HepG2 (cell line): ENCODE data around the gene PFKFB2. TPM values are rescaled to one million over a fixed set of nuclear protein-coding genes. Genes with fewer than 3 reads are reported as not detected.

Experiments
- ATF2 ChIP-seq: sonication (generic); formaldehyde crosslinking; IDR thresholded peaks from 2 replicates; pipeline ENCODE4 v1.4.0; 2020; ENCODE audit warnings: missing genetic modification reagents
- CSRNP2 ChIP-seq: sonication (generic); formaldehyde crosslinking; conservative IDR thresholded peaks from 2 replicates; pipeline ENCODE4 v1.8.0; 2022; ENCODE audit warnings: low read depth, missing genetic modification reagents
- DMTF1 ChIP-seq: sonication (generic); formaldehyde crosslinking; IDR thresholded peaks from 2 replicates; pipeline ENCODE4 v1.4.0; 2020; ENCODE audit warnings: mild to moderate bottlenecking, missing genetic modification reagents
- GRHL1 ChIP-seq: sonication (generic); formaldehyde crosslinking; conservative IDR thresholded peaks from 2 replicates; pipeline ENCODE4 v1.8.0; 2022; ENCODE audit warnings: missing genetic modification reagents
- HCFC1 ChIP-seq: fragments of 150-350 bp; IDR thresholded peaks from 2 replicates; pipeline ENCODE4 v1.6.1; 2014; ENCODE audit warnings: low read depth, low read length
- LBX2 ChIP-seq: sonication (generic); formaldehyde crosslinking; IDR thresholded peaks from 2 replicates; pipeline ENCODE4 v1.5.0; 2020; ENCODE audit warnings: missing genetic modification reagents, mild to moderate bottlenecking, borderline replicate concordance
- NFE2L1 ChIP-seq: sonication (generic); formaldehyde crosslinking; IDR thresholded peaks from 2 replicates; pipeline ENCODE4 v1.4.0; 2020; ENCODE audit warnings: missing genetic modification reagents, mild to moderate bottlenecking, borderline replicate concordance
- PRDM15 ChIP-seq: sonication (generic); formaldehyde crosslinking; IDR thresholded peaks from 2 replicates; pipeline ENCODE4 v1.4.0; 2020; ENCODE audit warnings: missing genetic modification reagents
- RARA ChIP-seq: IDR thresholded peaks from 2 replicates; pipeline ENCODE4 v1.6.1; 2016; ENCODE audit warnings: missing genetic modification reagents, missing compliant biosample characterization
- SRF ChIP-seq: IDR thresholded peaks from 2 replicates; pipeline ENCODE4 v1.6.1; 2011; ENCODE audit warnings: mild to moderate bottlenecking, low read depth, low read length, moderate library complexity
- TEF ChIP-seq: sonication (generic); formaldehyde crosslinking; IDR thresholded peaks from 2 replicates; pipeline ENCODE4 v1.5.0; 2020; ENCODE audit warnings: missing genetic modification reagents
- ZNF660 ChIP-seq: sonication (generic); formaldehyde crosslinking; IDR thresholded peaks from 2 replicates; pipeline ENCODE4 v1.5.1; 2020; ENCODE audit warnings: mild to moderate bottlenecking, low read depth, missing genetic modification reagents, borderline replicate concordance
- ZNF674 ChIP-seq: sonication (generic); formaldehyde crosslinking; IDR thresholded peaks from 2 replicates; pipeline ENCODE4 v1.5.0; 2020; ENCODE audit warnings: low read depth, mild to moderate bottlenecking, missing genetic modification reagents
- ZNF788 ChIP-seq: sonication (generic); formaldehyde crosslinking; IDR thresholded peaks from 2 replicates; pipeline ENCODE4 v1.5.0; 2020; ENCODE audit warnings: mild to moderate bottlenecking, missing genetic modification reagents, borderline replicate concordance
- ZSCAN12 ChIP-seq: sonication (generic); formaldehyde crosslinking; IDR thresholded peaks from 2 replicates; pipeline ENCODE4 v1.9.0; 2021; ENCODE audit warnings: mild to moderate bottlenecking, missing genetic modification reagents
- ZSCAN30 ChIP-seq: sonication (generic); formaldehyde crosslinking; IDR thresholded peaks from 2 replicates; pipeline ENCODE4 v1.5.0; 2020; ENCODE audit warnings: mild to moderate bottlenecking, missing genetic modification reagents
- polyA plus RNA-seq, 8 experiments: library from polyadenylated mRNA; depleted of rRNA in 3 of 8; stranded (reverse) in 7 of 8; unstranded in 1 of 8; fragments of >200 nt; fragmentation: Illumina TruSeq in 4 of 8; extraction: Trizol in 4 of 8; gene quantifications; 2 replicates each; pipeline versions ENCODE4 v1.2.1 to v1.2.3, GENCODE V29; 2011 to 2016; ENCODE audit warnings: low read depth in 4 of 8, missing spikeins in 1 of 8, mixed read lengths in 1 of 8; ENCODE audit not compliant: insufficient read depth in 1 of 8
- total RNA-seq, 5 experiments: library from RNA; depleted of rRNA; stranded (reverse); fragments of >200 nt; fragmentation: Illumina TruSeq; extraction: Trizol; gene quantifications; 2 replicates each; pipeline ENCODE4 v1.2.3, GENCODE V29; 2016; ENCODE audit warnings: low read depth in 1 of 5

PFKFB2 gene
- total and polyA plus RNA-seq, 2 of the 13 experiments (the other 11 are each of a cell fraction or from before 2014, with no cell fraction given): 4.6 to 10.6 TPM

GRCh38 chr1:207025146-207025880 lies 27.8 kb upstream of the PFKFB2 start (continued):
- TF ChIP-seq DMTF1 (CRISPR knock-in tag) (no peak), PRDM15 (CRISPR knock-in tag) (no peak), ZNF674 (CRISPR knock-in tag) (no peak), GRHL1 (CRISPR knock-in tag) (no peak), ZSCAN30 (CRISPR knock-in tag) (no peak), TEF (no peak), ZSCAN12 (no peak), ZNF660 (CRISPR knock-in tag) (no peak), NFE2L1 (CRISPR knock-in tag) (no peak), ATF2 (no peak), HCFC1 (no peak), SRF (no peak), CSRNP2 (no peak), RARA (CRISPR knock-in tag) (peak; percentile 79), ZNF788 (no peak), LBX2 (CRISPR knock-in tag) (no peak)
